MM.1S (cell line): ENCODE data around the gene COPZ2.

Experiments
- DNase-seq: peaks from one replicate; pipeline ENCODE4 v3.0.0-alpha.2; 2015
- H2AFZ ChIP-seq: fragments of 300-600 bp; sonication (generic); 2 replicates; pipeline ENCODE4 v1.6.0; 2016; ENCODE audit warnings: antibody characterized with exemption, low read length
- H3F3A ChIP-seq: fragments of 300-600 bp; sonication (generic); 2 replicates; pipeline ENCODE4 v1.6.1; 2016; ENCODE audit warnings: mild to moderate bottlenecking, antibody characterized with exemption, low read length, moderate library complexity, mixed read lengths; ENCODE audit not compliant: insufficient read depth
- H3K27ac ChIP-seq: fragments of 300-600 bp; sonication (generic); 2 replicates; pipeline ENCODE4 v1.5.1; 2016; ENCODE audit warnings: mild to moderate bottlenecking, low read length
- H3K27me3 ChIP-seq: fragments of 300-600 bp; sonication (generic); replicated peaks from 2 replicates; pipeline ENCODE4 v1.6.0; 2016; ENCODE audit warnings: low read length; ENCODE audit not compliant: insufficient read depth
- H3K36me3 ChIP-seq: fragments of 300-600 bp; sonication (generic); replicated peaks from 2 replicates; pipeline ENCODE4 v1.6.1; 2016; ENCODE audit warnings: mild to moderate bottlenecking, low read length, mixed read lengths; ENCODE audit not compliant: insufficient read depth
- H3K4me1 ChIP-seq: fragments of 300-600 bp; sonication (generic); 2 replicates; pipeline ENCODE4 v1.6.1; 2016; ENCODE audit warnings: low read length, mixed read lengths
- H3K4me2 ChIP-seq: fragments of 300-600 bp; sonication (generic); 2 replicates; pipeline ENCODE4 v1.6.0; 2016; ENCODE audit warnings: low read depth, low read length
- H3K4me3 ChIP-seq: fragments of 300-600 bp; sonication (generic); 2 replicates; pipeline ENCODE4 v1.5.1; 2016; ENCODE audit warnings: low read length, mixed read lengths
- H3K79me2 ChIP-seq: fragments of 300-600 bp; sonication (generic); 2 replicates; pipeline ENCODE4 v1.6.1; 2016; ENCODE audit warnings: mixed run types, low read length, mixed read lengths
- H3K9ac ChIP-seq: fragments of 300-600 bp; sonication (generic); 2 replicates; pipeline ENCODE4 v1.6.1; 2016; ENCODE audit warnings: low read length, mixed read lengths
- H3K9me2 ChIP-seq: fragments of 300-600 bp; sonication (generic); replicated peaks from 2 replicates; pipeline ENCODE4 v1.6.1; 2016; ENCODE audit warnings: mild to moderate bottlenecking, low read length, mixed read lengths; ENCODE audit not compliant: insufficient read depth
- H3K9me3 ChIP-seq: fragments of 300-600 bp; sonication (generic); replicated peaks from 2 replicates; pipeline ENCODE4 v1.6.1; 2016; ENCODE audit warnings: mild to moderate bottlenecking, low read length, mixed read lengths; ENCODE audit not compliant: insufficient read depth
- H4K20me1 ChIP-seq: fragments of 300-600 bp; sonication (generic); 2 replicates; pipeline ENCODE4 v1.6.1; 2016; ENCODE audit warnings: mild to moderate bottlenecking, low read length, moderate library complexity, mixed read lengths; ENCODE audit not compliant: insufficient read depth
- CTCF ChIP-seq: fragments of 300-600 bp; sonication (generic); IDR thresholded peaks from 2 replicates; pipeline ENCODE4 v1.5.1; 2016; ENCODE audit warnings: antibody characterized with exemption, low read length, mixed read lengths
- EZH2 ChIP-seq: fragments of 300-600 bp; sonication (generic); optimal IDR thresholded peaks from 2 replicates; pipeline ENCODE3; 2017; ENCODE audit warnings: low read depth, mild to moderate bottlenecking, antibody characterized with exemption, low read length, mixed read lengths
- EZH2phosphoT487 ChIP-seq: fragments of 300-600 bp; sonication (generic); IDR thresholded peaks from 2 replicates; pipeline ENCODE4 v1.6.1; 2018; ENCODE audit warnings: antibody characterized with exemption, low read length

The COPZ2 gene

GRCh38 chr17:48047113-48047740, 9.6 kb upstream of the COPZ2 start:
- Histone ChIP-seq H3K9me3 (no peaks in the 10 kb centered on the region), H3K27me3 (no peaks in the 10 kb centered on the region), H3K4me3 (peak overlapping the region; percentile 88), H3K9me2 (no peaks in the 10 kb centered on the region), H3K36me3 (no peaks in the 10 kb centered on the region), H2AFZ (peak overlapping the region; percentile 57), H3F3A (peaks cover 18% of the 10 kb centered on the region), H3K4me1 (peaks cover 27% of the 10 kb centered on the region), H4K20me1 (no peaks in the 10 kb centered on the region), H3K27ac (peak overlapping the region; percentile 83), H3K9ac (peak overlapping the region; percentile 93), H3K4me2 (peak overlapping the region; percentile 87), H3K79me2 (peaks cover 49% of the 10 kb centered on the region)
- TF ChIP-seq CTCF (no peak), EZH2phosphoT487 (no peak), EZH2 (no peak)
- peak; percentile 8 for DNase-seq

DNA sequence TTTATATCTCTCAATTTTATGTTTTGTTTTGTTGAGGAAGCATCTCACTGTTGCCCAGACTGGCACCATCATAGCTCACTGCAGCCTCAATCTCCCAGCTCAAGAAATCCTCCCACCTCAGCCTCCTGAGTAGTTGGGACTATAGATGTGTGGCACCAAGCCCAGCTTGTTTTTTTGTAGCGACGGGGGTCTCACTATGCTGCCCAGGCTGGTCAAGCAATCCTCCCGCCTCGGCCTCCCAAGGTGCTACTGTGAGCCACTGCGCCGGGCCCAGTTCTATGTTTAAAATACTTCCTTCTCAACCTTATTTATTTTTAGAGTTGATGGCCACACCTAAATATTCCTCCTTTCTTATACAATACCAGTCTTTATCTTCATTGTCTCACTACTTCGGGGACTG, 8.7 kb upstream of the COPZ2 start:
- Histone ChIP-seq H3K36me3 (no peaks in the 10 kb centered on the region), H3K9me3 (no peaks in the 10 kb centered on the region), H2AFZ (no peak overlapping the region), H4K20me1 (no peaks in the 10 kb centered on the region), H3K9me2 (no peaks in the 10 kb centered on the region), H3K4me2 (peak overlapping the region; percentile 87), H3K27ac (no peak overlapping the region), H3K4me1 (peaks cover 19% of the 10 kb centered on the region), H3K27me3 (no peaks in the 10 kb centered on the region), H3K79me2 (peaks cover 40% of the 10 kb centered on the region), H3K9ac (no peak overlapping the region), H3K4me3 (0 out of 2 replicates have a peak overlapping the region, but pooled peaks have one; percentile 88), H3F3A (peaks cover 14% of the 10 kb centered on the region)
- TF ChIP-seq CTCF = no peak
- no peak for TF ChIP-seq EZH2phosphoT487
- no peak for DNase-seq

DNA sequence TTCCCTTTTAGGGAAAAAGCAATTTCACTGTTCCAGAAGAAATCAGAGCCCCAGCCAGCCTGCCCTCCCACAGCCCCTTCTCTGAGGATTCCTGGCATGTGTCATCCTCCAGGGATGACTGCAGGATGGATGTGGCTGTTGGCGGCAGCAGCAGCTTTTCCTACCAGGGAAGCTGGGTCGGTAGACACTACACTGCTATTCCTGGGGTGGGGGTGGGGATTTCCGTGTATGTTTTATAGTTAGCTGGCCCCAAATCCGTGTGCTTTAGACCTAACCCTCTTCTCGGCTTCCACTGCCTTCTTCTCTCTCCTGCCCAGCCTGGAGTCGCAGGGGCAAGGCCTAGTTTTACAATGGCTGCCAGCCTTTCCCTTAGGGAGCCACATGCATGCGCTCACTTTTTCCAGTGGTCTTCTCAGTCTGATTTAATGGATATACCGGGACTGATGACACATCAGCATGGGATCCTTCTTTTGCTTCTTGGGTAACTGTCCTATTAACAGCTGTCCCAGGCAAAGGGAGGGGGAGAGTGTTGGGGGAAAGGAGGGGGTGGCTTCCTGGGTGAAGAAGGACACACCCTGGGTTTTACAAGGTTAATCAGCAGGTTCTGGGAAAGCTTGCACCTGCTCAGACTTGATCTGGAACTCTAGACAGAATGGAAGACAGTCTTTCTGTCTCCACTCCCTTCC, 7.9 kb upstream of the COPZ2 start:
- H3K27me3 ChIP-seq = no peaks in the 10 kb centered on the region
- no peak for TF ChIP-seq EZH2phosphoT487
- TF ChIP-seq CTCF = no peak
- TF ChIP-seq EZH2 = no peak
- no peak for DNase-seq
- H3K36me3 ChIP-seq = no peaks in the 10 kb centered on the region
- H3K79me2 ChIP-seq = peaks cover 32% of the 10 kb centered on the region
- H3K9me3 ChIP-seq = no peaks in the 10 kb centered on the region
- H3K4me3 ChIP-seq = no peak overlapping the region
- no peak overlapping the region for H3K9ac ChIP-seq
- H3K4me2 ChIP-seq = no peak overlapping the region
- no peaks in the 10 kb centered on the region for H3K9me2 ChIP-seq
- no peaks in the 10 kb centered on the region for H4K20me1 ChIP-seq
- H3F3A ChIP-seq = peaks cover 10% of the 10 kb centered on the region
- peaks cover 10% of the 10 kb centered on the region for H3K4me1 ChIP-seq
- no peak overlapping the region for H3K27ac ChIP-seq
- no peak overlapping the region for H2AFZ ChIP-seq
